IPS-NIHi7 (cell line): ENCODE data around the gene ANXA3.
"Not testable (repeated sequence)": the region's sequence is repeated elsewhere in the genome, so short reads cannot be mapped to it uniquely, and the experiment has no call there.

Source experiments
- DNase-seq: peaks from one replicate; pipeline ENCODE4 v3.0.0; 2012; ENCODE audit warnings: mixed read lengths; ENCODE audit errors: extremely low spot score

The ANXA3 gene

GRCh38 chr4:78571804-78572203, 20.2 kb downstream of the ANXA3 start:
- DNase-seq = no peak

- DNase-seq = no peak
These were observed 27.3 kb downstream of the ANXA3 start for GRCh38 chr4:78578674-78579425.

- DNase-seq = no peak
These were observed 30.0 kb downstream of the ANXA3 start for GRCh38 chr4:78581618-78582017.

- DNase-seq = no peak
These were observed 33.4 kb downstream of the ANXA3 start for GRCh38 chr4:78584863-78585547.

- DNase-seq = no peak
These were observed 34.1 kb downstream of the ANXA3 start for GRCh38 chr4:78585633-78586032.

- DNase-seq = no peak
These were observed 37.5 kb downstream of the ANXA3 start for GRCh38 chr4:78588894-78589545.

- DNase-seq = no peak
These were observed 39.8 kb downstream of the ANXA3 start for GRCh38 chr4:78591404-78591803.

GRCh38 chr4:78592088-78592783, 40.7 kb downstream of the ANXA3 start:
- DNase-seq = peak; percentile 42

- DNase-seq = no peak
These were observed 44.7 kb downstream of the ANXA3 start for GRCh38 chr4:78596111-78596742.

GRCh38 chr4:78598431-78598830, 46.9 kb downstream of the ANXA3 start:
- DNase-seq = not testable (repeated sequence)

- DNase-seq = no peak
These were observed 47.6 kb downstream of the ANXA3 start for GRCh38 chr4:78599147-78599546.

- no peak for DNase-seq
These were observed 48.4 kb downstream of the ANXA3 start for GRCh38 chr4:78599931-78600375.

- DNase-seq = no peak
These were observed 49.4 kb downstream of the ANXA3 start for GRCh38 chr4:78601013-78601412.

GRCh38 chr4:78602334-78602733, 50.8 kb downstream of the ANXA3 start:
- DNase-seq = no peak

- no peak for DNase-seq
These were observed 51.8 kb downstream of the ANXA3 start for GRCh38 chr4:78603384-78603783.

GRCh38 chr4:78604988-78605387, 53.4 kb downstream of the ANXA3 start:
- no peak for DNase-seq

GRCh38 chr4:78606035-78606434, 54.5 kb downstream of the ANXA3 start:
- DNase-seq = no peak

- no peak for DNase-seq
These were observed 55.0 kb downstream of the ANXA3 start for GRCh38 chr4:78606530-78607095.

GRCh38 chr4:78608684-78609083, 57.1 kb downstream of the ANXA3 start:
- DNase-seq = no peak

- DNase-seq = no peak
These were observed 58.0 kb downstream of the ANXA3 start for GRCh38 chr4:78609580-78609979.

GRCh38 chr4:78610546-78611214, 59.1 kb downstream of the ANXA3 start:
- DNase-seq = no peak
